H1 (cell line): ENCODE results near the gene SLC25A4. TPM values are rescaled to one million over a fixed set of nuclear protein-coding genes. Genes with fewer than 3 reads are reported as not detected.

Experiments
- ASH2L ChIP-seq: fragments of 200-600, 300-600 bp; sonication (generic); IDR thresholded peaks from one replicate; pipeline ENCODE4 v1.7.1; 2017; ENCODE audit warnings: low read length
- BCL11A ChIP-seq, 2 experiments: IDR thresholded peaks; one replicate each; pipeline ENCODE4 v1.6.1; 2011; ENCODE audit warnings: low read depth in 2 of 2, low read length in 2 of 2, mild to moderate bottlenecking in 2 of 2
- CTBP2 ChIP-seq: IDR thresholded peaks from 2 replicates; pipeline ENCODE4 v1.7.0; 2011; ENCODE audit warnings: borderline replicate concordance, mild to moderate bottlenecking, moderate library complexity, mixed read lengths, low read length; ENCODE audit not compliant: insufficient read depth, insufficient read length
- CTCF ChIP-seq, 3 experiments: IDR thresholded peaks; 1 replicate in 2 of 3; 2 replicates in 1 of 3; pipeline versions ENCODE4 v1.5.1 to v1.6.1; 2011; ENCODE audit warnings: low read length in 3 of 3, mild to moderate bottlenecking in 3 of 3, inconsistent platforms in 2 of 3, low read depth in 1 of 3, moderate library complexity in 1 of 3; ENCODE audit not compliant: insufficient read depth in 1 of 3; ENCODE audit errors: control extremely low read depth in 1 of 3
- FOSL1 ChIP-seq: IDR thresholded peaks from 2 replicates; pipeline ENCODE4 v1.6.1; 2011; ENCODE audit warnings: mild to moderate bottlenecking, low read depth, low read length, moderate library complexity; ENCODE audit not compliant: insufficient read depth
- JUN ChIP-seq: IDR thresholded peaks from 2 replicates; pipeline ENCODE4 v1.6.1; 2011; ENCODE audit warnings: low read depth, mild to moderate bottlenecking, improper control_type of control experiment, low read length
- JUND ChIP-seq: IDR thresholded peaks from 2 replicates; pipeline ENCODE4 v1.6.1; 2011; ENCODE audit warnings: mild to moderate bottlenecking, improper control_type of control experiment, low read length
- KDM4A ChIP-seq: IDR thresholded peaks from one replicate; pipeline ENCODE4 v1.7.1; 2012; ENCODE audit warnings: low read depth, mild to moderate bottlenecking, moderate library complexity, low read length, inconsistent platforms; ENCODE audit not compliant: severe bottlenecking
- NRF1 ChIP-seq: IDR thresholded peaks from 2 replicates; pipeline ENCODE4 v1.6.1; 2011; ENCODE audit warnings: mild to moderate bottlenecking, low read depth, low read length, improper control_type of control experiment
- SP2 ChIP-seq: IDR thresholded peaks from 2 replicates; pipeline ENCODE4 v1.6.1; 2012; ENCODE audit warnings: mild to moderate bottlenecking, low read length, inconsistent platforms
- SP4 ChIP-seq: IDR thresholded peaks from 2 replicates; pipeline ENCODE4 v1.6.1; 2012; ENCODE audit warnings: low read length, inconsistent platforms
- TBP ChIP-seq: IDR thresholded peaks from 2 replicates; pipeline ENCODE4 v1.6.1; 2011; ENCODE audit warnings: low read depth, low read length, improper control_type of control experiment
- ZNF274 ChIP-seq: IDR thresholded peaks from 2 replicates; pipeline ENCODE4 v1.7.0; 2012; ENCODE audit warnings: low read length, borderline replicate concordance; ENCODE audit errors: extremely low read depth
- polyA plus RNA-seq, 7 experiments: library from polyadenylated mRNA; depleted of rRNA in 3 of 7; stranded (reverse) in 5 of 7; unstranded in 2 of 7; fragments of >200 nt in 5 of 7; fragments of 200-250 nt in 2 of 7; gene quantifications; 1 replicate in 5 of 7; 2 replicates in 1 of 7; 4 replicates in 1 of 7; pipeline versions ENCODE4 v1.2.1 to v1.2.3, GENCODE V29; 2011 to 2013; ENCODE audit warnings: missing spikeins in 2 of 7, mixed read lengths in 2 of 7
- total RNA-seq: library from RNA; stranded (reverse); fragmentation: NEBNext Ultra II Directional; extraction: Animal tissue kit (Norgen Biotek cat#: 25700); gene quantifications from 2 replicates; pipeline ENCODE4 v1.2.1, GENCODE V29; 2021

The SLC25A4 gene
- total and polyA plus RNA-seq, 2 of the 8 experiments (the other 6 are each of a cell fraction or from before 2014, with no cell fraction given): 41.3 to 42.0 TPM

GRCh38 chr4:185142912-185143600 is at the start of gene SLC25A4 (continued):
- TF ChIP-seq NRF1: no peak
- peak; percentile 96 for TF ChIP-seq TBP
- peak; percentile 98 for TF ChIP-seq KDM4A
- TF ChIP-seq ZNF274: no peak
- peak; percentile 36 to 45 (median 41) for TF ChIP-seq CTCF (IDR thresholded peaks at IDR 0.05; ENCODE audit: control extremely low read depth in 1 of 3, insufficient read depth in 1 of 3, low read depth in 1 of 3, low read length in 3 of 3)
- no peak for TF ChIP-seq JUN
- no peak for TF ChIP-seq JUND
- no peak for TF ChIP-seq SP4
- no peak for TF ChIP-seq CTBP2
- TF ChIP-seq FOSL1: no peak
- TF ChIP-seq ASH2L: peak; percentile 82
- TF ChIP-seq SP2: no peak
- TF ChIP-seq BCL11A (IDR thresholded peaks at IDR 0.05; ENCODE audit: low read depth in 2 of 2, low read length in 2 of 2): no peak
